22Rv1 (cell line): ENCODE results near the gene PFKFB2.
A peak's percentile ranks its signal among the peaks of the same experiment; 100 is the strongest.

Experiments
- H3K27ac ChIP-seq: fragments of 450-650 bp; 2 replicates; pipeline ENCODE4 v1.5.1; 2017
- ZFX ChIP-seq: fragments of 450-650 bp; IDR thresholded peaks from 2 replicates; pipeline ENCODE4 v1.6.1; 2017; ENCODE audit warnings: antibody characterized with exemption, borderline replicate concordance
- TF ChIP-seq, protein P1 (sequence below): fragments of 450-650 bp; IDR thresholded peaks from 2 replicates; pipeline ENCODE4 v1.5.1; 2017; ENCODE audit warnings: mild to moderate bottlenecking

Gene PFKFB2

GRCh38 chr1:207081806-207082205 lies 28.7 kb downstream of the PFKFB2 start:
- H3K27ac ChIP-seq = no peak overlapping the region
- TF ChIP-seq, protein P1, sequence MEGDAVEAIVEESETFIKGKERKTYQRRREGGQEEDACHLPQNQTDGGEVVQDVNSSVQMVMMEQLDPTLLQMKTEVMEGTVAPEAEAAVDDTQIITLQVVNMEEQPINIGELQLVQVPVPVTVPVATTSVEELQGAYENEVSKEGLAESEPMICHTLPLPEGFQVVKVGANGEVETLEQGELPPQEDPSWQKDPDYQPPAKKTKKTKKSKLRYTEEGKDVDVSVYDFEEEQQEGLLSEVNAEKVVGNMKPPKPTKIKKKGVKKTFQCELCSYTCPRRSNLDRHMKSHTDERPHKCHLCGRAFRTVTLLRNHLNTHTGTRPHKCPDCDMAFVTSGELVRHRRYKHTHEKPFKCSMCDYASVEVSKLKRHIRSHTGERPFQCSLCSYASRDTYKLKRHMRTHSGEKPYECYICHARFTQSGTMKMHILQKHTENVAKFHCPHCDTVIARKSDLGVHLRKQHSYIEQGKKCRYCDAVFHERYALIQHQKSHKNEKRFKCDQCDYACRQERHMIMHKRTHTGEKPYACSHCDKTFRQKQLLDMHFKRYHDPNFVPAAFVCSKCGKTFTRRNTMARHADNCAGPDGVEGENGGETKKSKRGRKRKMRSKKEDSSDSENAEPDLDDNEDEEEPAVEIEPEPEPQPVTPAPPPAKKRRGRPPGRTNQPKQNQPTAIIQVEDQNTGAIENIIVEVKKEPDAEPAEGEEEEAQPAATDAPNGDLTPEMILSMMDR = no peak
- no peak for TF ChIP-seq ZFX

DNA sequence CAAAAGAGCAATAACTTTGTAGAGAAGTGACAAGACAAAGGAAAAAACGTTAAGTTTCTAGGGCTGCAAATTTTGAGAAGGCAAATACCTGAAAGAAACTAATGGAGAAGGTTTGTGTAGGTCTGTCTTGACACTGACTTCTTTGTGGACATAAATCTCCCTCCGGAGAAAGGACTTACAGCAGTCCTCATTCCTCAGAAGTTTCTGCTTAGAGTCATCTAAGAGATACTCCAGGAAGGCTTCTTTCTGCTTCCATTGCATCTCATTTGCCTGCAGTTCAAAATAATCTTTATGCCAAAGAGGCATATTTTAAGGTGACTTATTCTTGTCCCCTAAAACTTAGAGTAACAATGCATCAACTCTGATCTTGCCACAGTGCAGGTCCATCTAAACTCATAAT lies 31.2 kb downstream of the PFKFB2 start:
- TF ChIP-seq ZFX = no peak
- TF ChIP-seq, protein P1 = no peak
- no peak overlapping the region for H3K27ac ChIP-seq

DNA sequence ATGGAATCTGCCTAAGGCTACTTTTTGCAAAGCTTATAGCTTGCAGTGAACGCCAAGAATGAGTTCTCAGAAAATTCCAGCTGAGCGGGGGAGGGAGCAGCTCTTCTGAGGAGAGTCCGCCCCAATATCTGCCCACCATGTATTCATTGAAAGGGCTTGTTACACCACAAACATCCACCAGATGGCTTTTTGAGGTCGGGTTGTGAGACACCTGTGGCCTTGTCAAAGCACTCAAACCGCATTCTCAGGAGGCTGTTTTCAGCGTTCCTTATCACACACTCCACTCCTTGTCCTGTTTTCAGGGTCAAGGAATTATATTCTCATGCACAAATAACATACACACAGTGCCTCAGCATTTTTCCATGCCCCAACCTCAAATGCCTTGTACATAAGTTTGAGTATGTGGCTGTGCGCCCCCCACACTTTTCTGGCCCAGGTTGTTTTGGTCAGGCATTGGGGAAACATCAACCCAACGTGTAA lies 31.7 kb downstream of the PFKFB2 start:
- TF ChIP-seq, protein P1 = peak; percentile 83
- no peak for TF ChIP-seq ZFX
- H3K27ac ChIP-seq = no peak overlapping the region

DNA sequence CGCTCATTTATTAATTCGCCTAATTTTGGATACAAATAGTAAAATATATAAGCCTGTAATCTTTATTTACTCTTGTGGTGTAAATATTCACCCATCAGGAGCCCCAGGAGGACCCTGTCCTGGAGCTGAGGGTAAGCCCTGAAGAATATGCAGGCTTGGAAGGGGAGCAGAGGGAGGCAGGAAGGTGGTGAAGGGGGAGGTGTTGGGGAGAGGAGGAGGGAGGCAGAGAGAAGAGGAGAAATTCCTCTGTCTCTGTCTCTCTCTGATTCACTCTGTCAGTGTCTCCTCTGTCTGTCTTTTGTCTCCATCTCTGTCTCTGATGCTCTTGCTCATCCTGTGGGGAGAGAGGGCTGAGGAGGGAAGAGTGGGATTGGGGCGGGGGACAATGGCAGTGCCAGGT lies 32.8 kb downstream of the PFKFB2 start:
- TF ChIP-seq ZFX = no peak
- TF ChIP-seq, protein P1 = no peak
- no peak overlapping the region for H3K27ac ChIP-seq

DNA sequence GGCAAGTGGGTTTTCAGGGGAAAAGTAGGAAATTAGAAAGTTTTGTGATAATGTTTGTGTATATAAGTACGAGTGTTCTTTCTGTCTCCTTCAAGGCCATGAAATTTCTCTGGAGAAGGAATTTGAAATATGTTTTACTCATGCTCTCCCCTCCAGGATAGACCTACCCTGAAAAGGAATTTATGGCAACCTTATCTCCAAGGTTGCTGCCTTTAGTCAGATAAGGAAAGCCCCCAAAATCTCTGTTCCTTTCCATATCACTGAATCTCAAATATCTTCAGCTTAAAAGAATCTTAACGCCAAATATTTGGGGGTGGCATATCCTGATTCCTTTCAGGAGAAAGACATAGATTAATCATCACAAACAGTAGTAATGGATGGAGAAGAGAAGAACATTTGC lies 35.1 kb downstream of the PFKFB2 start:
- no peak for TF ChIP-seq ZFX
- TF ChIP-seq, protein P1 = no peak
- H3K27ac ChIP-seq = no peak overlapping the region

GRCh38 chr1:207088701-207089626 lies 35.9 kb downstream of the PFKFB2 start, which contains the start of gene C4BPB:
Gene C4BPB, plus strand, starts transcription at chr1:207088860. Its CDS starts 672 bp downstream, at chr1:207089532.
- no peak within 1 kb of the TSS for H3K27ac ChIP-seq
- TF ChIP-seq ZFX = no peak
- TF ChIP-seq, protein P1 = no peak

GRCh38 chr1:207089627-207090355 lies 36.7 kb downstream of the PFKFB2 start:
- H3K27ac ChIP-seq = no peak overlapping the region
- TF ChIP-seq ZFX = no peak
